Effector memory CD4-positive, alpha-beta T cell (primary cell): ENCODE data around the gene IRF2.

ENCODE experiments used
- DNase-seq, 3 donors: peaks; one replicate each; pipeline ENCODE4 v3.0.0-alpha.2; 2020
- H3K27ac ChIP-seq: 2 replicates; pipeline ENCODE4 v1.7.0; 2013; ENCODE audit warnings: mild to moderate bottlenecking, low read length, moderate library complexity; ENCODE audit not compliant: insufficient read depth, poor library complexity, severe bottlenecking
- H3K27me3 ChIP-seq: replicated peaks from 2 replicates; pipeline ENCODE4 v1.7.0; 2013; ENCODE audit warnings: mild to moderate bottlenecking, low read length; ENCODE audit not compliant: insufficient read depth, control insufficient read depth, poor library complexity, severe bottlenecking
- H3K36me3 ChIP-seq: 2 replicates; pipeline ENCODE4 v1.7.0; 2013; ENCODE audit warnings: mild to moderate bottlenecking, low read length, moderate library complexity; ENCODE audit not compliant: control insufficient read depth, insufficient read depth
- H3K4me1 ChIP-seq: 2 replicates; pipeline ENCODE4 v1.7.0; 2013; ENCODE audit warnings: low read length, mild to moderate bottlenecking; ENCODE audit not compliant: control insufficient read depth, insufficient read depth, poor library complexity, severe bottlenecking
- H3K4me3 ChIP-seq: 2 replicates; pipeline ENCODE4 v1.7.0; 2013; ENCODE audit warnings: low read length, low read depth, mild to moderate bottlenecking; ENCODE audit not compliant: insufficient read depth, poor library complexity, severe bottlenecking
- H3K9me3 ChIP-seq: 2 replicates; pipeline ENCODE4 v1.7.0; 2013; ENCODE audit warnings: mild to moderate bottlenecking, low read length, moderate library complexity; ENCODE audit not compliant: control insufficient read depth

Gene IRF2

DNA sequence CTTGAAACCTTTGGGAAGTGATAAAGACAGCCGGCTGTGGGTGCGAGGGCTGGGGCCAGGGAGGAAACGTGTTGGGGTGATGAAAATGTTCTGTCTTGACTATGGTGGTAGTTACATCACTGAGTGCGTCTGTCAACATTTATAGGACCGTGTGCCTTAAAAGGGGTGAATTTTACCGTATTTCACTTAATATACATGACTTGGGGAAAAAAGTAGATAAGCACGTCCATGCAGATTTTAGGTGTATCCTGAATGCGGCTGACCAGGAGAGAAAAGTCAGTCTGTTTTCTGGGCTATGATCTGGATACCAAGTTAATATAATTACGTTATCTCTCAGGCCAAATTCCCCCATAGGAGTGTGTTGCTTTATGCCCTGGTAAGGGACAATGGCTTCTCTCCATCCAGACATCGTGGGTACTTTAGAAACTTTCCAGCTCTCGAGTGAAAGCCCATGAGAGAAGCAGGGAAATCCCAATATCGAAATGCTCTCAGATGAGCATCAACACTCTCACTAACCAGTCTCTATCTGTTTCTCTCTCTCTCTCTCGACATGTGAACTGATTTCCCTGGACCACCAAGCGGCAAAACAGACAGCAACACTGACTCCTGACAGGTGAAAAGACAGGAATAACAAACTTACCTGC, 71.5 kb downstream of the IRF2 start:
- H3K27ac ChIP-seq, result no peak overlapping the region
- peaks cover 68% of the 10 kb centered on the region for H3K36me3 ChIP-seq
- H3K27me3 ChIP-seq, result no peaks in the 10 kb centered on the region

DNA sequence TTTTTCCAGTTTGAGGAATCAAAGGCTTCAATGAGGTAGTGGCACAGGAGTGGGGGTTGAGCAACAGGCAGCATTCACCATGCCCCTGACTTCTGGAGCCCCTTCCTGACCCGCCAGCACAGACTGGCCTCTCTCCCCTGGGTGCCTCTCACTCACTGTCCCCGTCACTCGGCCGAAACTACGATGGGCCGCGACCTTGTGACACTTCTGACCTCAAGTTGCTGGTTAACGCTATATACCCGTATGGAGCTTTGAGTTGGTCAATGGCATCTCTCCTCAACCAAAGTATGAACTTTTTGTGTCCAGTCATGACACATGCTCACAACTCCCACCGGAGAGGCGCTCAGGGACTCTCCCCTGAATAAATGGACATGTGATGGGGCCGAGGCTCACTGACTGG, 72.1 kb downstream of the IRF2 start:
- H3K9me3 ChIP-seq, result no peaks in the 10 kb centered on the region
- no peak overlapping the region for H3K27ac ChIP-seq
- H3K27me3 ChIP-seq, result no peaks in the 10 kb centered on the region
- no peak for DNase-seq
- H3K36me3 ChIP-seq, result peaks cover 68% of the 10 kb centered on the region
- no peak overlapping the region for H3K4me3 ChIP-seq
- H3K4me1 ChIP-seq, result no peaks in the 10 kb centered on the region

More for the DNA sequence above, 71.5 kb downstream of the IRF2 start:
- no peak overlapping the region for H3K4me3 ChIP-seq
- no peaks in the 10 kb centered on the region for H3K9me3 ChIP-seq
- no peaks in the 10 kb centered on the region for H3K4me1 ChIP-seq
- no peak for DNase-seq

DNA sequence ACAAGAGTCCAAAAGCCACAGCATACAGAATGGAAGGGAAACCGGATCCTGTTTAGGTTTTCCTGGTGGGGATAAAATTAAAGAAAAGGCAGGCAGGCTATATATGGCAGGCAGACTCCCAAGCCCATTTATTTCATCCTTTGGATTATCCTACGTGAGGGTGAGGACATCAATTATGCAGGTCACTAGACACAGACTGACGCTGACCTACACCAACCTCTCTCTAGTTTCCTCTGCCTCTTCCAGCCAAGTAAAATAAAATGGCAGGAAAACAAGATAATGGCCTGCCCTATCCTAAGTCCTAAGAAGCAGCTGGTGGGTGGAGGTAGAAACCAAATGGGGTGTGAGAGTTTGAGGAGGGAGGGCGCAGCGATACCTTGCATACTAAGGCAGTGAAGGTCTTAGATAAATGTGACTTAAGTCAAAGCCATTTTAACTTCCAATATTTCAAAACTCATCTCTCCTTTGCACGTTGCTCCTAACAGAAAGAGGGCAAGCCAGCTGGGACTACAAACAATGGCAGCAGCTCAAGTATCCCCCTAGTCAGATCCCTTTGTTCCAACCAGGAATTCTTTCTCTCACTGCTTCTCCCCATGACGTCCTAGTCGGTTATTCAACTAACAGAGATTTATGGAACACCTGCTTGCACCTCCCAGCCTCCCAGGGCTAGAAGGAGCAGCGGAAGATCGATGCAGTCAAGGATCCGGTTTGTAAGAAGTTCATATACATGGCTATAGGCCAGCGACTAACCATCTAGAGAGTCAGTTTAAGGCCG, 72.8 kb downstream of the IRF2 start:
- Histone ChIP-seq H3K27ac (no peak overlapping the region), H3K27me3 (no peaks in the 10 kb centered on the region), H3K36me3 (peaks cover 67% of the 10 kb centered on the region), H3K9me3 (no peaks in the 10 kb centered on the region), H3K4me3 (no peak overlapping the region), H3K4me1 (no peaks in the 10 kb centered on the region)
- DNase-seq, result no peak

DNA sequence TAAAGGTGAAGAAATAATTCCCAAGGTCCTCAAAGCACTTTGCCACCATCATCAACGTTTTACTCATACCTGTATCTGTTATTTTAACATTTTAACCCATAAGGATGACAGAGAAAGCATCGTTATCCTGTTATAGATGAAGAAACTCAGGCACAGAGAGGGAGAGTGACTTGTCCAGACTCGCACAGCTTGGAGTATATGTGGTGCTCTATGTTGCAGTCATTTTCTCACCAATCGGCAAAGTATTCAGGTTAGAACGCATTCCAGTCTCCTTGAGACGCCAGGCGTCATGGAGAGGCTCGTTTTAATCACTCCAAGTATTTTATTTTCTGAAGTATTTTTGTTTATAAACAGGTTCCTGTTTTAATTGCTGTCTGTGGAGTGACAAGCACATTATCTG, 73.5 kb downstream of the IRF2 start:
- H3K36me3 ChIP-seq, result peaks cover 68% of the 10 kb centered on the region
- no peaks in the 10 kb centered on the region for H3K27me3 ChIP-seq
- no peak overlapping the region for H3K4me3 ChIP-seq
- no peaks in the 10 kb centered on the region for H3K4me1 ChIP-seq
- H3K27ac ChIP-seq, result no peak overlapping the region
- DNase-seq, result no peak
- no peaks in the 10 kb centered on the region for H3K9me3 ChIP-seq

DNA sequence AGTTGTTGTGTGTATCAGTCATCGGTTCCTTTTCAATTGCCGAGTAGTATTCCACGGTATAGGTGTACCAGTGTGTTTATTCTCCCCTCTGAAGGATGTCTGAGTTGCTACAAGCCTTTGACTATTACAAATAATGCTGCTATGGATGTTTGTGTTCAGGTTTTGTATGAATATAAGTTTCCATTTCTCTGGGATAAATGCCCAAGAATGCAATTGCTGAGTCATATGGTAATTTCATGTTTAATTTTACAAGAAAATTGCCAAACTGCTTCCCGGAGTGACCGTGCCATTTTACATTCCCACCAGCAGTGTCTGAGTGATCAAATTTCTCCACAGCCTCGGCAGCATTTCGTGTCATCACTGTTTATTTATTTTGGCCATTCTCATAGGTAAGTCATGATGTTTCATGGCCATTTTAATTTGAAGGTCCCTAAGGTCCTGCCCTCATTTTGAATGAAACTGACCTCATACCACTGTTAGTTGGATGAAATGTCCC, 73.9 kb downstream of the IRF2 start:
- H3K27ac ChIP-seq, result no peak overlapping the region
- H3K9me3 ChIP-seq, result no peaks in the 10 kb centered on the region
- no peak overlapping the region for H3K4me3 ChIP-seq
- H3K4me1 ChIP-seq, result no peaks in the 10 kb centered on the region
- no peak for DNase-seq
- H3K27me3 ChIP-seq, result no peaks in the 10 kb centered on the region
- peaks cover 71% of the 10 kb centered on the region for H3K36me3 ChIP-seq

DNA sequence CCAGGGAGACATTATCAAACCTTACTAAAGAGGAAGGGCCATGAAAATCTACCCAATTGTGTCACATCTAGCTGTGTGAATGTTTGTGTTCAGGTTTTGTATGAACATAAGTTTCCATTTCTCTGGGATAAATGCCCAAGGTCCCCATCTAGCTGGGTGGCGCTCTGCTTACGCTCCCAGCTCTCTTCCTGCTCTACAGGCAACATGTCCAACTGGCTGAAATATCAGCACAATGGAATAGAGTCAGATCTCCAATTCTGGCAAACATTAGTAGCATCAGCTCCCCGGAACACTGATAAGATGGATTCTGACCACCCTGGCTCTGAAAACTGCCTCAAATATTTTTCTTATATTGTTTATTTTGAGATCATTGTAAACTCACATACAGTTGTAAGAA, 74.8 kb downstream of the IRF2 start:
- Histone ChIP-seq H3K4me1 (no peaks in the 10 kb centered on the region), H3K27ac (no peak overlapping the region), H3K9me3 (no peaks in the 10 kb centered on the region), H3K4me3 (no peak overlapping the region), H3K27me3 (no peaks in the 10 kb centered on the region), H3K36me3 (peaks cover 67% of the 10 kb centered on the region)
- no peak for DNase-seq

DNA sequence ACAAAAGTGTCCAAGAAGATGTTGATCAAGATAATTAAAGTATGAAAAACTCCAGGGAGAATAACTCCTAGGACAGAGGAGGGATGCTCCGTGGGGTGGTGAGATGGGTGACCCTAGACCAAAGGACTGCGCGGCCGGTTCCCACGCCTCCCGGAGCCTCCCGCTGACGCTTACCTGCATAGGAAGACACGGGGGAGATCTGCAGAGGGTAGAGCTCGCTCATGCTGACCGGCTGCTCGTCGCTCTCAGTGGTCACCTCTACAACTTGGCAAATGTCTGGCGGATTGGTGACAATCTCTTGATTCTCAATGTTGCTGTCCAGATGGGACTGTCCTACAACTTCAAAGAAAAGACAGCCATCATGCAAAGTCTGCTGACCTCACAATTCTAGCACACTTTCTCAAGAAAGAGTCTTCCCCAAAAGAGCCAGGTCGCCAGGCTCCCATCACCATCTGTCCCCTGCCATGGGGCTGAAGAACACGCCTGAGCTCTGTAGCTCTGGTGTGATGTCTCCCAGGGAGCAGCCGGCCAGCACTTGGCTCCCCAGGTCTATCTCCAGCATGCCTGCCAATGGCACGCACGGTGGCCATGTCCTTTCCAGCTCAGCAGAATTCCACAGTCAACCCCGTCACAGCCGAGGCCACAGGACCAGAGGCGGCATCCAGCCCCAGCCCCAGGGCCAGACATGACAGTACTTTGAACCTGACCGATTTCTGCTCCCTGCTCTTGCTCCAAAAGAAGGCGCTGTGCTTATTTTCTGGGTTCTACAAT, 75.4 kb downstream of the IRF2 start:
- no peak overlapping the region for H3K27ac ChIP-seq
- no peak overlapping the region for H3K4me3 ChIP-seq
- H3K27me3 ChIP-seq, result no peaks in the 10 kb centered on the region
- no peaks in the 10 kb centered on the region for H3K9me3 ChIP-seq
- H3K36me3 ChIP-seq, result peaks cover 71% of the 10 kb centered on the region
- no peak for DNase-seq
- no peaks in the 10 kb centered on the region for H3K4me1 ChIP-seq

DNA sequence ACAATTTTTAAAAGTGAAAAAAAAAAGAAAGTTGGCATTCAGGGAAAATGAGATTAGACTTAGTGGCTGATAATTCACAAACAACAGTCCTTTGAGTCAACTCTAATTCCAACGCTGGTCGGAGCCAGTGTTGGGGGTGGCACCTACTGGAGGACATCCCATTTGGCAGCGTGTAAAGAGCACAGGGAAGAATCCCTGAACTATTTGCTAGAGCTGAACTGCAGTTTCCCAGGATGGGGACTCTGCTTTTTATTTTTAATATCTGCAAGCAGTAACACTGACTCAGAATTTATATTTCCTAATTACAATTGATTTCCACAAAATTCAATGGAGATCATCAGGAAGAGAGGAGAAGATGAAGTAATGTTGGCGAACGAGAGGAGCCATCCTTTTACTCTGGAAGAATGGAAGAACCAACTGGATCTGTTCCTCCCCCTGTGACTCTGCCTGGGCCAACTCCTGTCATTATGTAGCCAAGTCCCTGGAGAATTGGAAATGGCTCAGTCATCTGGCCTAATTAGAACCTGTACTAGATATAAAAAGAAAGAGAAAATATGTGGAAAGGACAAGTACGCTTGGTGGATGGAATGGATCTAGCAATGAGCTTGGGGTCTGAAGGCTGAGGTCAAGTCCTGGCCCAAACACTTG, 76.7 kb downstream of the IRF2 start:
- Histone ChIP-seq H3K4me1 (no peaks in the 10 kb centered on the region), H3K9me3 (no peaks in the 10 kb centered on the region), H3K27me3 (no peaks in the 10 kb centered on the region), H3K36me3 (peaks cover 77% of the 10 kb centered on the region), H3K27ac (no peak overlapping the region), H3K4me3 (no peak overlapping the region)
- no peak for DNase-seq

DNA sequence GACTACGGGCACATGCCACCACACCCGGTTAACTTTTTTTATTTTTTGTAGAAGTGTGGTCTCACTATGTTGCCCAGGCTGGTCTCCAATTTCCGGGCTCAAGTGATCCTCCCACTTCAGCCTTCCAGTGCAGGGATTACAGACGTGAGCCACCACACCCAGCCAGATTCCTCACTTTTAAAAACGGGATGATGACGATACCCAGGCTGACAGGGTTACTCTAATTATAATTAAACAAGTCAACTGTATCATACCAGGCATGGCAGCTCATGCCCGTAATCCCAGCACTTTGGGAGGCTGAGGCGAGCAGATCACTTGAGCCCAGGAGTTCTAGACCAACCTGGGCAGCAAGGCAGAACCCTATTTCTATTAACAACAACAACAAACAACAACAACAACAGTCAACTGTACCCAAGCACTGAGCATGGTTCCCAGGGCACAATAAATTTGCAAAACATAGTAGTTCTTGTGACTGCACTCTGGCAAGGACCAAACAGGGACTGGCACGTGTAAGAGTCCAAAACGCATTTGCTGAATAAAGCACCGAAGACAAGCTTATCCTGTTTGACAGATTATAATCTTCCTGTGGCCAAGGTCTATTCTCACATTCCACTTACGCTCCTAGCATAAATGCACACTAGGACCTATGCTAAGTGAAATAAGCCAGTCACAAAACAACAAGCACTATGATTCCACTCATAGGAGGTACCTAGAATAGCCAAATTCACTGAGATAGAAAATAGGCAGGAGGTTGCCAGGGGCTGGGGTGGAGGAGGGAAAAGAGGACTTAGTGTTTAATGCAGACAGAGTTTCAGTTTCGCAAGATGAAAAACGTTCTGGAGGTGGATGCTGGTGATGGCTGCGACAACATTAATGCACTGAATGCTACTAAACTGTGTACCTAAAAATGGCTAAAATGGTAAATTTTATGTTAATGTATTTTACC, 77.5 kb downstream of the IRF2 start:
- DNase-seq, result no peak
- H3K36me3 ChIP-seq, result peaks cover 77% of the 10 kb centered on the region
- no peak overlapping the region for H3K4me3 ChIP-seq
- no peaks in the 10 kb centered on the region for H3K4me1 ChIP-seq
- no peak overlapping the region for H3K27ac ChIP-seq
- H3K27me3 ChIP-seq, result no peaks in the 10 kb centered on the region
- no peaks in the 10 kb centered on the region for H3K9me3 ChIP-seq
